22Rv1 (cell line): ENCODE results near the gene ZNF92.

ENCODE experiments used
- ZFX ChIP-seq: fragments of 450-650 bp; IDR thresholded peaks from 2 replicates; pipeline ENCODE4 v1.6.1; 2017; ENCODE audit warnings: antibody characterized with exemption, borderline replicate concordance
- TF ChIP-seq, protein P1 (sequence below): fragments of 450-650 bp; IDR thresholded peaks from 2 replicates; pipeline ENCODE4 v1.5.1; 2017; ENCODE audit warnings: mild to moderate bottlenecking

DNA sequence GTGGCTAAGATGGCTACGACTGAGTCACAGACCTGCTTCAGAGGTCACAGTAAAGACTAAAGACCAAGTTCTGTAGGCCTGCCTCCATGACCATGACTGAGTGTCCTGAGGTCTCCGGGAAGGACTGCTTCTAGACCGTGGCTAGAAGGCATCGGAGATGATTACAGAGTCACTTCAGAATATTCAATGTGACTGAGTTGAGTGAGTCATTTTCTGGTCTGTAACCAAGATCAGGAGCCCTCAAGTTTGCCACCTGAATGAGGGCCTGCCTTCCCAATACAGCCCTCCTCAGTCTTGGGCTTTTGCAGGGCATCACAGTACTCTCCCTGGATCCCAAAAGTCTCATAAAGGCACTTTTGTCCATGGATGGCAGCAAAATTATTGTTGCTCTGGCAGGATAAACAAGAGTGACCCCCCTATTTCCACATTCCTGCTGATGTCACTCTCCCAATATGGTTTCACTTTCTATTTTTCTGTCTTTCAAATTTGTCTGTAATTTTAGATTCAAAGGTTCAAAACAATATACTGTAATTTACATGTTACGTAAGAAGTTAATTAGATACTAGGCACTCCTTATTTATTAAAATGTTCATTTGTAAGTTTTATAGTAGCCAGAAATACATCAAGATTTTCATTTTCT lies 47.7 kb upstream of the ZNF92 start:
- TF ChIP-seq, protein P1, sequence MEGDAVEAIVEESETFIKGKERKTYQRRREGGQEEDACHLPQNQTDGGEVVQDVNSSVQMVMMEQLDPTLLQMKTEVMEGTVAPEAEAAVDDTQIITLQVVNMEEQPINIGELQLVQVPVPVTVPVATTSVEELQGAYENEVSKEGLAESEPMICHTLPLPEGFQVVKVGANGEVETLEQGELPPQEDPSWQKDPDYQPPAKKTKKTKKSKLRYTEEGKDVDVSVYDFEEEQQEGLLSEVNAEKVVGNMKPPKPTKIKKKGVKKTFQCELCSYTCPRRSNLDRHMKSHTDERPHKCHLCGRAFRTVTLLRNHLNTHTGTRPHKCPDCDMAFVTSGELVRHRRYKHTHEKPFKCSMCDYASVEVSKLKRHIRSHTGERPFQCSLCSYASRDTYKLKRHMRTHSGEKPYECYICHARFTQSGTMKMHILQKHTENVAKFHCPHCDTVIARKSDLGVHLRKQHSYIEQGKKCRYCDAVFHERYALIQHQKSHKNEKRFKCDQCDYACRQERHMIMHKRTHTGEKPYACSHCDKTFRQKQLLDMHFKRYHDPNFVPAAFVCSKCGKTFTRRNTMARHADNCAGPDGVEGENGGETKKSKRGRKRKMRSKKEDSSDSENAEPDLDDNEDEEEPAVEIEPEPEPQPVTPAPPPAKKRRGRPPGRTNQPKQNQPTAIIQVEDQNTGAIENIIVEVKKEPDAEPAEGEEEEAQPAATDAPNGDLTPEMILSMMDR = no peak
- no peak for TF ChIP-seq ZFX
